ENCODE data around the gene CCNC. TPM values are rescaled to one million over a fixed set of nuclear protein-coding genes. Genes with fewer than 3 reads are reported as not detected.
A peak's percentile ranks its signal among the peaks of the same experiment; 100 is the strongest.

The CCNC gene
- total RNA-seq, 1 donor from 2014 or later: 49.3 TPM

GRCh38 chr6:99613409-99613704 is 44.9 kb upstream of the CCNC start:
- Mint-ChIP-seq H3K27me3 (ENCODE audit: unreplicated experiment) (peaks cover 22% of the 10 kb centered on the region), H3K9me3 (ENCODE audit: unreplicated experiment) (peaks cover 23% of the 10 kb centered on the region), H3K36me3 (ENCODE audit: unreplicated experiment) (peaks cover 3% of the 10 kb centered on the region), H3K4me3 (ENCODE audit: unreplicated experiment) (no peak overlapping the region), H3K4me1 (ENCODE audit: low read depth, unreplicated experiment) (peaks cover 31% of the 10 kb centered on the region), H3K27ac (ENCODE audit: unreplicated experiment) (no peak overlapping the region)
- DNase-seq: peak; percentile 87
- peak; percentile 66 for TF ChIP-seq CTCF (IDR thresholded peaks at IDR 0.05; ENCODE audit: partially characterized antibody, unreplicated experiment)

- DNase-seq: peak; percentile 80
- Mint-ChIP-seq H3K27me3 (ENCODE audit: unreplicated experiment) (peaks cover 24% of the 10 kb centered on the region), H3K4me3 (ENCODE audit: unreplicated experiment) (peak overlapping the region; percentile 68), H3K4me1 (ENCODE audit: low read depth, unreplicated experiment) (peaks cover 31% of the 10 kb centered on the region), H3K27ac (ENCODE audit: unreplicated experiment) (peak overlapping the region; percentile 96), H3K9me3 (ENCODE audit: unreplicated experiment) (peaks cover 21% of the 10 kb centered on the region), H3K36me3 (ENCODE audit: unreplicated experiment) (no peaks in the 10 kb centered on the region)
- no peak for TF ChIP-seq CTCF (IDR thresholded peaks at IDR 0.05; ENCODE audit: partially characterized antibody, unreplicated experiment)
These were observed 44.3 kb upstream of the CCNC start for GRCh38 chr6:99612551-99613408.

- peaks cover 36% of the 10 kb centered on the region for H3K4me1 Mint-ChIP-seq (ENCODE audit: low read depth, unreplicated experiment)
- H3K4me3 Mint-ChIP-seq (ENCODE audit: unreplicated experiment): peak overlapping the region; percentile 71
- peak overlapping the region; percentile 95 for H3K27ac Mint-ChIP-seq (ENCODE audit: unreplicated experiment)
- H3K9me3 Mint-ChIP-seq (ENCODE audit: unreplicated experiment): peaks cover 18% of the 10 kb centered on the region
- peaks cover 28% of the 10 kb centered on the region for H3K27me3 Mint-ChIP-seq (ENCODE audit: unreplicated experiment)
- TF ChIP-seq CTCF (IDR thresholded peaks at IDR 0.05; ENCODE audit: partially characterized antibody, unreplicated experiment): no peak
- H3K36me3 Mint-ChIP-seq (ENCODE audit: unreplicated experiment): peaks cover 4% of the 10 kb centered on the region
- DNase-seq: no peak
These were observed 42.7 kb upstream of the CCNC start for GRCh38 chr6:99611148-99611547.

- TF ChIP-seq CTCF (IDR thresholded peaks at IDR 0.05; ENCODE audit: partially characterized antibody, unreplicated experiment): no peak
- no peak for DNase-seq
These were observed 41.5 kb upstream of the CCNC start for GRCh38 chr6:99609905-99610489.

GRCh38 chr6:99608886-99609482 is 40.5 kb upstream of the CCNC start:
- H3K27ac Mint-ChIP-seq (ENCODE audit: unreplicated experiment): no peak overlapping the region

More at GRCh38 chr6:99609905-99610489, 41.5 kb upstream of the CCNC start:
- Mint-ChIP-seq H3K4me3 (ENCODE audit: unreplicated experiment) (peak overlapping the region; percentile 76), H3K9me3 (ENCODE audit: unreplicated experiment) (peaks cover 21% of the 10 kb centered on the region), H3K27me3 (ENCODE audit: unreplicated experiment) (peaks cover 36% of the 10 kb centered on the region), H3K4me1 (ENCODE audit: low read depth, unreplicated experiment) (peaks cover 38% of the 10 kb centered on the region), H3K27ac (ENCODE audit: unreplicated experiment) (peak overlapping the region; percentile 70), H3K36me3 (ENCODE audit: unreplicated experiment) (peaks cover 4% of the 10 kb centered on the region)

More at GRCh38 chr6:99608886-99609482, 40.5 kb upstream of the CCNC start:
- peaks cover 36% of the 10 kb centered on the region for H3K27me3 Mint-ChIP-seq (ENCODE audit: unreplicated experiment)
- peaks cover 4% of the 10 kb centered on the region for H3K36me3 Mint-ChIP-seq (ENCODE audit: unreplicated experiment)
- DNase-seq: no peak
- peaks cover 18% of the 10 kb centered on the region for H3K9me3 Mint-ChIP-seq (ENCODE audit: unreplicated experiment)
- peak overlapping the region; percentile 80 for H3K4me3 Mint-ChIP-seq (ENCODE audit: unreplicated experiment)
- no peak for TF ChIP-seq CTCF (IDR thresholded peaks at IDR 0.05; ENCODE audit: partially characterized antibody, unreplicated experiment)
- peaks cover 37% of the 10 kb centered on the region for H3K4me1 Mint-ChIP-seq (ENCODE audit: low read depth, unreplicated experiment)

Measured in glutamatergic neuron (in vitro differentiated cells).